Measurements from ENCODE around the gene KISS1R.

DNA sequence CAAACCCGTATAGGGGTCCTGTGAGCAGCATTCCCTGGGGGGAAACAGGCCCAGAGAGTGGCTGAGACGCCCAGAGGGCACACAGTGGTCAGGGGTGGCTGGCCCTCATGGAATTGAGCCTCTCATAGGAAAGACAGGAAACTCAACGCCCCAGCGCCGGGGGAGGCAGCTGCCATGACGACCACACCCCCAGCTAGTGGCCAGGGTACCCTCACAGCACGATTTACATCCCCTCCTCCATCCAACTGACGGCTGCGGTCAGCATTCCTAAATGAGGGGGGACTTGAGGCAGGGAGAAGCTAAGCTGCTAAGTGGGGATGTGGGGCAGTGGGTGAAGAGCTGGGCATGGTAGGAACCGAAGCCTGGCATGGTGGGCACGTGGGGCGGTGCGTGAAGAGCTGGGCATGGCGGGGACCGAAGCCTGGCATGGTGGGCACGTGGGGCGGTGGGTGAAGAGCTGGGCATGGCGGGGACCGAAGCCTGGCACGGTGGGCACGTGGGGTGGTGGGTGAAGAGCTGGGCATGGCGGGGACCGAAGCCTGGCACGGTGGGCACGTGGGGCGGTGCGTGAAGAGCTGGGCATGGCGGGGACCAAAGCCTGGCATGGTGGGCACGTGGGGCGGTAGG, 34.1 kb upstream of the KISS1R start:
- TF ChIP-seq GATA2 (IDR thresholded peaks at IDR 0.05; ENCODE audit: low read depth, low read length) (no peak), GATA3 (IDR thresholded peaks at IDR 0.05; ENCODE audit: low read depth, low read length) (no peak)
